H1 (cell line): ENCODE data around the gene TWNK. TPM values are rescaled to one million over a fixed set of nuclear protein-coding genes. Genes with fewer than 3 reads are reported as not detected.
A peak's percentile ranks its signal among the peaks of the same experiment; 100 is the strongest.

Experiments
- CTCF ChIA-PET: fragments of 300-600 bp; sonication (Branson Sonifier 250); formaldehyde crosslinking; loops from one replicate; lab custom pipeline; 2021; ENCODE audit not compliant: partially characterized antibody; lab: Charles Lee
- POLR2A ChIA-PET: fragments of 300-600 bp; sonication (Branson Sonifier 250); formaldehyde crosslinking; loops from one replicate; lab custom pipeline; 2021; ENCODE audit warnings: inconsistent platforms; ENCODE audit not compliant: partially characterized antibody; lab: Charles Lee
- DNase-seq, 2 experiments: peaks; one replicate each; pipeline versions ENCODE4 v3.0.0 to v3.0.0-alpha.2; 2010 to 2022; ENCODE audit warnings: low spot score in 2 of 2, low read depth in 1 of 2, mixed read lengths in 1 of 2
- FAIRE-seq: peaks from 2 replicates; lab custom pipeline; 2011; peaks lifted over from hg19 to GRCh38; lab: Jason Lieb, UNC
- H2AFZ ChIP-seq: 2 replicates; pipeline ENCODE4 v1.8.1; 2012; ENCODE audit warnings: low read length, inconsistent platforms
- H2AK5ac ChIP-seq: 2 replicates; pipeline ENCODE4 v1.6.1; 2013; ENCODE audit warnings: low read depth, low read length
- H2BK120ac ChIP-seq: replicated peaks from 2 replicates; pipeline ENCODE3; 2013; ENCODE audit warnings: low read depth, low read length, inconsistent platforms
- H2BK12ac ChIP-seq: 2 replicates; pipeline ENCODE4 v1.6.1; 2013; ENCODE audit warnings: low read depth, low read length
- H2BK15ac ChIP-seq: 2 replicates; pipeline ENCODE4 v1.6.1; 2013; ENCODE audit warnings: low read length
- H2BK20ac ChIP-seq: 2 replicates; pipeline ENCODE4 v1.6.1; 2013; ENCODE audit warnings: low read length
- H2BK5ac ChIP-seq: 2 replicates; pipeline ENCODE4 v1.6.1; 2013; ENCODE audit warnings: low read depth, low read length
- H3K14ac ChIP-seq: 2 replicates; pipeline ENCODE4 v1.6.1; 2013; ENCODE audit warnings: inconsistent platforms; ENCODE audit not compliant: insufficient read length
- H3K18ac ChIP-seq: 2 replicates; pipeline ENCODE4 v1.6.1; 2013; ENCODE audit warnings: low read length; ENCODE audit errors: extremely low read depth
- H3K23ac ChIP-seq: 2 replicates; pipeline ENCODE4 v1.6.1; 2013; ENCODE audit warnings: inconsistent platforms; ENCODE audit not compliant: insufficient read length
- H3K23me2 ChIP-seq: 2 replicates; pipeline ENCODE4 v1.6.1; 2013; ENCODE audit warnings: low read depth, low read length
- H3K27ac ChIP-seq: 2 replicates; pipeline ENCODE4 v1.6.1; 2011; ENCODE audit warnings: low read depth, low read length, inconsistent platforms
- H3K27me3 ChIP-seq, 4 experiments: replicated peaks in 1 of 4; 1 replicate in 1 of 4; 2 replicates in 3 of 4; pipeline versions ENCODE4 v1.6.1 to v1.8.1; 2011 to 2013; ENCODE audit warnings: low read length in 3 of 4, mild to moderate bottlenecking in 3 of 4, inconsistent platforms in 2 of 4, mixed read lengths in 2 of 4, moderate library complexity in 1 of 4; ENCODE audit not compliant: control insufficient read depth in 3 of 4, insufficient read depth in 3 of 4; ENCODE audit errors: extremely low read depth in 1 of 4
- H3K36me3 ChIP-seq, 4 experiments: 2 replicates each; pipeline versions ENCODE4 v1.6.1 to v1.8.1; 2011 to 2013; ENCODE audit warnings: mild to moderate bottlenecking in 4 of 4, low read length in 3 of 4, moderate library complexity in 2 of 4, control low read depth in 1 of 4, inconsistent platforms in 1 of 4; ENCODE audit not compliant: insufficient read depth in 4 of 4, control insufficient read depth in 2 of 4
- H3K4ac ChIP-seq: replicated peaks from 2 replicates; pipeline ENCODE3; 2013; ENCODE audit warnings: low read length, low read depth, mixed read lengths, inconsistent platforms; ENCODE audit not compliant: insufficient read length
- H3K4me1 ChIP-seq, 4 experiments: replicated peaks in 1 of 4; 1 replicate in 1 of 4; 2 replicates in 3 of 4; pipeline versions ENCODE4 v1.6.1 to v1.8.1; 2011 to 2013; ENCODE audit warnings: low read length in 3 of 4, inconsistent platforms in 2 of 4, mixed read lengths in 1 of 4; ENCODE audit not compliant: insufficient read depth in 4 of 4, control insufficient read depth in 3 of 4
- H3K4me2 ChIP-seq, 2 experiments: 2 replicates each; pipeline versions ENCODE4 v1.6.1 to v1.8.1; 2011 to 2013; ENCODE audit warnings: low read depth in 2 of 2, low read length in 2 of 2, control low read depth in 1 of 2, inconsistent platforms in 1 of 2, mild to moderate bottlenecking in 1 of 2; ENCODE audit not compliant: insufficient read depth in 1 of 2
- H3K4me3 ChIP-seq, 4 experiments: fragments of 200-600, 300-600 bp in 1 of 4; sonication (generic), shearing (Covaris generic), sonication (Bioruptor Twin) in 1 of 4; 2 replicates each; pipeline versions ENCODE4 v1.5.1 to v1.8.1; 2011 to 2016; ENCODE audit warnings: low read length in 4 of 4, low read depth in 3 of 4, control low read depth in 2 of 4, inconsistent platforms in 2 of 4, mild to moderate bottlenecking in 2 of 4, mixed read lengths in 1 of 4, moderate library complexity in 1 of 4; ENCODE audit not compliant: insufficient read depth in 2 of 4; ENCODE audit errors: extremely low read depth in 1 of 4
- H3K56ac ChIP-seq: replicated peaks from 2 replicates; pipeline ENCODE3; 2013; ENCODE audit warnings: low read depth, mild to moderate bottlenecking, mixed read lengths, low read length, inconsistent platforms; ENCODE audit not compliant: insufficient read length
- H3K79me1 ChIP-seq: 2 replicates; pipeline ENCODE4 v1.6.1; 2013; ENCODE audit warnings: low read depth, low read length, control low read depth
- H3K79me2 ChIP-seq, 2 experiments: 2 replicates each; pipeline versions ENCODE4 v1.6.1 to v1.8.1; 2012 to 2013; ENCODE audit warnings: low read length in 2 of 2, mild to moderate bottlenecking in 2 of 2, inconsistent platforms in 1 of 2; ENCODE audit not compliant: insufficient read depth in 2 of 2, control insufficient read depth in 1 of 2
- H3K9ac ChIP-seq, 4 experiments: replicated peaks in 1 of 4; 1 replicate in 1 of 4; 2 replicates in 3 of 4; pipeline versions ENCODE4 v1.6.1 to v1.8.1; 2011 to 2013; ENCODE audit warnings: low read depth in 3 of 4, low read length in 3 of 4, control low read depth in 2 of 4, mild to moderate bottlenecking in 2 of 4, moderate library complexity in 2 of 4, inconsistent platforms in 1 of 4; ENCODE audit errors: extremely low read depth in 1 of 4
- H3K9me3 ChIP-seq, 2 experiments: 2 replicates each; pipeline versions ENCODE4 v1.6.1 to v1.8.1; 2012 to 2013; ENCODE audit warnings: mild to moderate bottlenecking in 2 of 2, moderate library complexity in 2 of 2, control low read depth in 1 of 2, inconsistent platforms in 1 of 2, low read depth in 1 of 2, low read length in 1 of 2, mixed read lengths in 1 of 2; ENCODE audit not compliant: insufficient read depth in 2 of 2
- H4K20me1 ChIP-seq, 2 experiments: replicated peaks in 1 of 2; 2 replicates each; pipeline versions ENCODE3 to v1.8.1; 2011 to 2013; ENCODE audit warnings: inconsistent platforms in 2 of 2, low read length in 2 of 2, mild to moderate bottlenecking in 1 of 2; ENCODE audit not compliant: insufficient read depth in 2 of 2, control insufficient read depth in 1 of 2
- H4K5ac ChIP-seq: 2 replicates; pipeline ENCODE4 v1.6.1; 2013; ENCODE audit warnings: low read length, low read depth, mixed read lengths, inconsistent platforms; ENCODE audit not compliant: insufficient read length
- H4K8ac ChIP-seq: 2 replicates; pipeline ENCODE4 v1.8.0; 2013; ENCODE audit warnings: mild to moderate bottlenecking, moderate library complexity, low read length, inconsistent platforms; ENCODE audit not compliant: insufficient read depth; ENCODE audit errors: extremely low read depth
- H4K91ac ChIP-seq: replicated peaks from 2 replicates; pipeline ENCODE3; 2013; ENCODE audit warnings: low read length, mixed read lengths, inconsistent platforms; ENCODE audit not compliant: insufficient read length
- CEBPB ChIP-seq: IDR thresholded peaks from 2 replicates; pipeline ENCODE4 v1.6.1; 2012; ENCODE audit warnings: low read depth, low read length
- CREB1 ChIP-seq: IDR thresholded peaks from 2 replicates; pipeline ENCODE4 v1.6.1; 2012; ENCODE audit warnings: inconsistent platforms
- EGR1 ChIP-seq: IDR thresholded peaks from 2 replicates; pipeline ENCODE4 v1.6.1; 2011; ENCODE audit warnings: low read depth, low read length, borderline replicate concordance
- EZH2 ChIP-seq: fragments of 200-600 bp; sonication (generic); IDR thresholded peaks from 2 replicates; pipeline ENCODE4 v1.7.1; 2012; ENCODE audit warnings: low read depth, mild to moderate bottlenecking, moderate library complexity, low read length, inconsistent platforms; ENCODE audit not compliant: severe bottlenecking
- NRF1 ChIP-seq: IDR thresholded peaks from 2 replicates; pipeline ENCODE4 v1.6.1; 2011; ENCODE audit warnings: mild to moderate bottlenecking, low read depth, low read length, improper control_type of control experiment
- PHF8 ChIP-seq: fragments of 200-600 bp; sonication (generic); conservative IDR thresholded peaks from 2 replicates; pipeline ENCODE4 v1.7.1; 2012; ENCODE audit warnings: low read depth, mild to moderate bottlenecking, inconsistent platforms, low read length, moderate library complexity
- SIRT6 ChIP-seq: IDR thresholded peaks from one replicate; pipeline ENCODE4 v1.7.1; 2012; ENCODE audit warnings: low read length, inconsistent platforms
- SP4 ChIP-seq: IDR thresholded peaks from 2 replicates; pipeline ENCODE4 v1.6.1; 2012; ENCODE audit warnings: low read length, inconsistent platforms
- TAF1 ChIP-seq: IDR thresholded peaks from 2 replicates; pipeline ENCODE4 v1.6.1; 2011; ENCODE audit warnings: mild to moderate bottlenecking, low read depth, low read length
- TEAD4 ChIP-seq: IDR thresholded peaks from 2 replicates; pipeline ENCODE4 v1.6.1; 2012; ENCODE audit warnings: low read depth, low read length, inconsistent platforms, mixed read lengths
- YY1 ChIP-seq: IDR thresholded peaks from 2 replicates; pipeline ENCODE4 v1.6.1; 2011; ENCODE audit warnings: low read depth, mild to moderate bottlenecking, low read length
- WGBS, 2 experiments: shearing (Covaris generic) in 1 of 2; methylation state at CpG; one replicate each; pipeline versions ENCODE4 v1.1.6 to v1.1.7; 2013 to 2015; ENCODE audit warnings: low lambda C conversion rate in 2 of 2, mixed read lengths in 2 of 2, inconsistent platforms in 1 of 2, low coverage in 1 of 2, missing lambda C conversion rate in 1 of 2; ENCODE audit not compliant: insufficient replicate concordance in 2 of 2, insufficient coverage in 1 of 2, insufficient read length in 1 of 2; ENCODE audit errors: extremely low coverage in 1 of 2, missing lambda C conversion rate in 1 of 2; 5-methylcytosine and 5-hydroxymethylcytosine counted together
- polyA plus RNA-seq, 7 experiments: library from polyadenylated mRNA; depleted of rRNA in 3 of 7; stranded (reverse) in 5 of 7; unstranded in 2 of 7; fragments of >200 nt in 5 of 7; fragments of 200-250 nt in 2 of 7; gene quantifications; 1 replicate in 5 of 7; 2 replicates in 1 of 7; 4 replicates in 1 of 7; pipeline versions ENCODE4 v1.2.1 to v1.2.3, GENCODE V29; 2011 to 2013; ENCODE audit warnings: missing spikeins in 2 of 7, mixed read lengths in 2 of 7
- total RNA-seq: library from RNA; stranded (reverse); fragmentation: NEBNext Ultra II Directional; extraction: Animal tissue kit (Norgen Biotek cat#: 25700); gene quantifications from 2 replicates; pipeline ENCODE4 v1.2.1, GENCODE V29; 2021
- TF ChIP-seq, protein P1 (sequence below): IDR thresholded peaks from 2 replicates; pipeline ENCODE4 v1.6.1; 2012; ENCODE audit warnings: inconsistent platforms
- TF ChIP-seq, protein P2 (sequence below): IDR thresholded peaks from 2 replicates; pipeline ENCODE4 v1.6.1; 2012; ENCODE audit warnings: inconsistent platforms

Gene TWNK
- total and polyA plus RNA-seq, 2 of the 8 experiments (the other 6 are each of a cell fraction or from before 2014, with no cell fraction given): 15.4 to 32.5 TPM

DNA sequence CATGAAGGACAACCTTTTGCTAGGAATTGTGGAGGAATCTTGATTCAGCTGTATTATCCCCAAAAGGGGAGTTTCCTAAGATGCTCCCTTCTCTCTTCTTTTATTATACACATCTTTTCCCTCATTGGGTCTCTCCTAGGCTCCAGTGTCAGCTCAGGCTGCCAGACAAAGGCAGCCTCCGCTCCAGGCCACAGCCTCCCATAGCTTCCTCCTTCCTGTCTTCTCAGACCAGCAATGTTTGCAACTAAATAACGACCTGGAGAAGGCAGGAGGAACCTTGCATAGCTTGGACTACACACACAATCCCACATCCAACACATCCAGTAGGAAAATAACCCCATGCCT lies 56.0 kb downstream of the TWNK start:
- Histone ChIP-seq H3K27me3 (peaks cover 23 to 47% (median 41%) of the 10 kb centered on the region in 4 experiments), H2AFZ (peak overlapping the region; percentile 93)

More for the DNA sequence above, 56.0 kb downstream of the TWNK start:
- no peak for TF ChIP-seq TAF1
- TF ChIP-seq EGR1: no peak
- TF ChIP-seq, protein P1, sequence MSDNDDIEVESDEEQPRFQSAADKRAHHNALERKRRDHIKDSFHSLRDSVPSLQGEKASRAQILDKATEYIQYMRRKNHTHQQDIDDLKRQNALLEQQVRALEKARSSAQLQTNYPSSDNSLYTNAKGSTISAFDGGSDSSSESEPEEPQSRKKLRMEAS: no peak
- no peak for TF ChIP-seq NRF1
- TF ChIP-seq TEAD4: no peak
- TF ChIP-seq CEBPB: no peak
- TF ChIP-seq SP4: no peak; the same call in 1 of the 2 replicates
- no peak for TF ChIP-seq SIRT6
- TF ChIP-seq CREB1: no peak
- no peak for TF ChIP-seq EZH2
- no peak for TF ChIP-seq PHF8
- TF ChIP-seq, protein P2, sequence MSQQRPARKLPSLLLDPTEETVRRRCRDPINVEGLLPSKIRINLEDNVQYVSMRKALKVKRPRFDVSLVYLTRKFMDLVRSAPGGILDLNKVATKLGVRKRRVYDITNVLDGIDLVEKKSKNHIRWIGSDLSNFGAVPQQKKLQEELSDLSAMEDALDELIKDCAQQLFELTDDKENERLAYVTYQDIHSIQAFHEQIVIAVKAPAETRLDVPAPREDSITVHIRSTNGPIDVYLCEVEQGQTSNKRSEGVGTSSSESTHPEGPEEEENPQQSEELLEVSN: no peak; the same call in 1 of the 2 replicates
- no peak for TF ChIP-seq YY1
- DNase-seq (no peak), FAIRE-seq (no peak)
- H4K5ac ChIP-seq: no peak overlapping the region
- H3K27ac ChIP-seq: no peak overlapping the region
- peak overlapping the region; percentile 75 to 86 for H3K4me2 ChIP-seq
- H3K79me2 ChIP-seq: no peaks in the 10 kb centered on the region
- CTCF ChIA-PET: interaction anchor here (0.7 to 51.8 kb wide), 20 partner anchors 17 to 300 kb away, joined by 3 to 2176 read pairs (median 4); partner anchors contain the start of genes KAZALD1, PDZD7 and SFXN3
- H4K20me1 ChIP-seq: peaks cover 3 to 6% of the 10 kb centered on the region in 2 experiments
- no peak overlapping the region for H2BK20ac ChIP-seq
- H4K91ac ChIP-seq: no peak overlapping the region
- H2AK5ac ChIP-seq: no peak overlapping the region
- H3K4me3 ChIP-seq: peak overlapping the region; percentile 65 to 82 (median 73); a peak in 7 of 8 replicates
- no peak overlapping the region for H3K56ac ChIP-seq
- H2BK12ac ChIP-seq: no peak overlapping the region
- POLR2A ChIA-PET: interaction anchor here (0.8 to 2.1 kb wide), 7 partner anchors 13 to 47 kb away, joined by 3 to 24 read pairs (median 4); partner anchors contain the start of genes KAZALD1, PDZD7 and SFXN3
- H2BK5ac ChIP-seq: no peak overlapping the region
- no peak overlapping the region for H2BK15ac ChIP-seq
- no peak overlapping the region for H3K14ac ChIP-seq
- no peak overlapping the region for H2BK120ac ChIP-seq
- H3K23me2 ChIP-seq: peaks cover 5% of the 10 kb centered on the region; the same call in 1 of the 2 replicates
- 20% methylated on average over 2 of the region's 2 CpGs; no CpG with 5 or more reads in 1 of the 2 experiments for WGBS, 2 experiments
- H3K36me3 ChIP-seq: no peaks in the 10 kb centered on the region
- peak overlapping the region; percentile 53; the same call in 1 of the 2 replicates for H4K8ac ChIP-seq
- no peaks in the 10 kb centered on the region for H3K9me3 ChIP-seq
- no peak overlapping the region for H3K4ac ChIP-seq
- H3K79me1 ChIP-seq: no peaks in the 10 kb centered on the region
- H3K4me1 ChIP-seq: peaks cover 3 to 27% (median 17%) of the 10 kb centered on the region in 4 experiments
- peak overlapping the region in 3 of 4 experiments; percentile 53 to 79 (median 58); a peak in 6 of 7 replicates for H3K9ac ChIP-seq
- no peak overlapping the region for H3K18ac ChIP-seq
- H3K23ac ChIP-seq: no peak overlapping the region
